Measurements from ENCODE around the gene RAB1B.

Gene RAB1B

GRCh38 chr11:66283461-66284105 is 15.1 kb downstream of the RAB1B start:
- no peak for DNase-seq

- DNase-seq = no peak
Observed at GRCh38 chr11:66284526-66285078, 16.2 kb downstream of the RAB1B start.

GRCh38 chr11:66285250-66285947 is 17.0 kb downstream of the RAB1B start:
- no peak for DNase-seq

DNA sequence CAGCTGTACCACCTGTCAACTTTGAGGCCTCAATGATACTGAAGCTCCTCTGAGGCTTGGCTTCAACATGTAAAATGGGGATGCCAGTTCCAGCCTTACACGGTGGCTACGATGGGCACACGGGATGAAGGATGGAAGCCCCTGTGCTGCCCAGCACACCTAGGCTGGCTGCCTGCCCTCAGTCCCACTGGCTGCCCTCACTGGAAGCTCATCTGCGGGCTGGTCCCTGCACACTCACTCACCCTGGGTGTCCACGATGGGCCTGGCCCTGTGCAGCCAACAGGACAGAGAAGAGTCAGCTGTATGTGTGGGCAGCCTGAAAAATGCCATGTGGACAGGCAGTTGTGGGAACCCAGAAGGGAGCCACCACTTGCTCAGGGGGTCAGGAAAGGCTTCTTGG is 18.3 kb downstream of the RAB1B start:
- no peak for DNase-seq

GRCh38 chr11:66287211-66287888 is 18.9 kb downstream of the RAB1B start:
- no peak for DNase-seq

DNA sequence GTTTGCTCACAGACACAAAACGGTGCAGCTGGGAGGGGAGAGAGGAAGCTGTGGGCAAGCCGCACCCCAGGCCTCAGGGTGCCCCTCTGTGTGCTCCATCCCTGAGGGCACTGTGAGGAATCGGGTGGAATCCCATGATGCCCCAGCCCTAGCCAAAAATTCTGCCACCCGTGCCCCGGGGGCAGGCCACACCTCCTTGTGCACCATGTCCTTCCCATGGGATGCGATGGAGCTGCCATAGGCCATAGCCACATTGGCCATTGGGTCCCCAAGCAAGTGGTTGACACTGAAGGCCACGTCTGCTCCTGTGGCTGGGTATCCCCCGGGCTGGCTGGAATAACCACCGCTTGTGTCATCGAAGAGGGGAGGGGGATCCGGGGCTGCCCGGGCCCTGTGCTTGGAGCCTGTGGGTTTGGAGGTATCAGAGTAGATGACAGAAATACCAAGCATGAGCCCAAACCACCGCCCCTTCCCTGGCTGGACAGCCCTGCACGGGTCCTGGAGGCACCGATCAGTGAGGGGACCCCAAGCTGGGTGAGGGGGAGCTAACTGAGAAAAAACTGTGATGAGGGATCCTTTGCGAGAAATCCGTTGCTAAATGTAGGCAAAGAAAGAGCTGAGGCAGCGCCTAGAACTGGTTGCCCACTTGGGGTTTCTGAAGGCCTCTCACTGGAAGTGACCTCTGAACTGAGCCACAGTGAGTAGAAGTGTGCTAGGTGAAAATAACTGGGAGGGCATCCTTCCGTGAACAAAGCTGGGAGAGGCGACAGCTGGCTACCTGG is 19.6 kb downstream of the RAB1B start:
- no peak for DNase-seq

GRCh38 chr11:66288671-66289547 is 20.5 kb downstream of the RAB1B start, which contains the start of gene YIF1A:
Gene YIF1A, minus strand, starts transcription at chr11:66289143. Its CDS starts 158 bp downstream, at chr11:66288985.
- DNase-seq = peak; percentile 95

GRCh38 chr11:66289548-66290329 is 21.3 kb downstream of the RAB1B start:
- DNase-seq = no peak

DNA sequence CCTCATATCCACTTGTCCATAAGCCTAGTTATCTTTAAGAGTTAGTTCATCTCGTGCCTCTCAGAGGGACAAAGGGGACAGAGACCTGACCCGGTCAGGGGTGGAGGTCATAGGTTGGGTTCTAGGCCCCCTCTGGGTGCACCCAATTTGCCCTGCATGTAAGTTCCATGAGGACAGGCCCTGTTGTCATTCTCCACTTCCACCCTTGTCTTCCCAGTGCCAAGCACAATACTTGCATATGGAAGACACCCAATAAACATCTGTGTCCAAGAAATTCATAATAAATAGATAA is 21.8 kb downstream of the RAB1B start:
- DNase-seq = no peak

DNA sequence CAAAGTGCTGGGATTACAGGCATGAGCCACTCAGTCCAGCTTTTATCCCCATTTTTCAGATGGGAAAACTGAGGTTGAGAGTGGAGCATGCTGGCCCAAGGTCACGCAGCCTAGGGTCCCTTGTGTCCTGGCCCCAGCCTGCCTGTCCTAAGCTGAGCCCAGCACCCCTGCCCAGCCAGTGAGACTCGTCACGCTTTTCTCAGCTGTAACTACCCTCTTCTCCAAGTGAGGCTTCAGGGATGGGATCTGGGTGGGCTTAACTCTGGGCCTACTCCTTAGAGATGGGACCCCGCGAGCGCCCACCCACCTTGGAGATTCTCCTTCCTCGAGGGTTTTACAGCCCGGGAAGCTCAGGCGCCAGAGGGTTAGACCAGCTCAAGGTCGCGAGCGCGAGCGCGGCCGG is 22.9 kb downstream of the RAB1B start:
- no peak for DNase-seq

GRCh38 chr11:66291706-66292542 is 23.5 kb downstream of the RAB1B start, which contains the start of gene TMEM151A:
Gene TMEM151A, plus strand, starts transcription at chr11:66291894. Its CDS starts 120 bp downstream, at chr11:66292014.
- DNase-seq = no peak

DNA sequence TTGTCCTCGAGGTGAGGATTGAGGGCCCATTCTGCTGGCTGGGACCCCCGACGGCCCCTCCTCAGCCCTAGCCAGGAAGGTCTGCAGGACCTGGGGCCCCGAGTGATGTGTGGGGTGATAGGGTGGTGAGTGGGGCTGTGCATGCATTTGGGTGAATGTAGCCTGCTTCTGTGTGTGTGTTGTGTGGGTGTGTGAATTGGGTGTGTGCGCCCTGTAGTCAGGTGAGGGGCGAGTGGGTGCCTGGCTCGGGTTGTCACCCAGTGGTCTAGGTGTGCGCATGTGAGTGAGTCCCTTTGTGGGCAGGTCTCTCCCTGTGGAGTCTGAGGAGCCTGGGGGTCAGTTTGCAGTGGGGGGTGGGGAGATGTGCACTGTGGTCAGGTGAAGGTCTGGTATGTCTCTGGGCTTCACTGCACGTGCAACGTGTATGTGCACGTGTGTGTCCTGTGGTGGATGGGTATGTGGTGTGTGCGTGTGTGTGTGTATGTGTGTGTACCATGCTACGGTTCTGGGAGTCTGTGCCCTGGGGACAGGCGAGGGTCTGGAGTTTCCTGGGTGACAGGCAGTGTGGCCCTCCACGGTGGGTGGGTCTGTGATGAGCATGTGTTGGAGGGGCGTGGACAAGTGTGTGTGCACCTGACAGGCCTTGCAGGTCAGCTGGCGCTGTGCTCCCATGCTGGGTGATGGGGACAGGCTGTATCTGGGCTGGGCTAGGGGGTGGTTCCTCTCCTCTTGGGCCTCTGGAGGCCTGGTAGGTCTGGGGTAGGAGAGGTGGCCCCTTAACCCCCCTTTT is 24.3 kb downstream of the RAB1B start:
- DNase-seq = no peak

DNA sequence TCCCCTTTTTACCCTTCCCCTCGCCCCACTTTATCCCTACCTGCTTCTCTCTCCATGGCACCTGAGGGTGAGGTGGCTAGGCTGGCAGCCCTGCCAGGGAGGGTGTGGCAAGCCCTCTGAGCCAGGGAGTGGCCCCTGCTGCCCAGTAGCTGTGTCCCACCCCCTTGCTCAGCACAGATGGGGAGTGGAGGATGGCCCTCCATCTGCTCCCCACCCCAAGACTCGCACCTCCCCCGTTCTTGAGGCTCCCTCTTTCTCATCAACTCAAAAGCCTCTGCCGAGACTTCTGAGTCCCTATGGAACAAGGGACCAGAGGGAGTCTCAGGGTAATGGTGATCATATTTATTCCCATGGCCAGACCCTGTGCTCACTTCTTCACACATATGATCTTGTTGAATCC is 24.9 kb downstream of the RAB1B start:
- DNase-seq = no peak

GRCh38 chr11:66293777-66294625 is 25.6 kb downstream of the RAB1B start:
- DNase-seq = no peak

- no peak for DNase-seq
Observed at GRCh38 chr11:66294626-66295620, 26.5 kb downstream of the RAB1B start.

DNA sequence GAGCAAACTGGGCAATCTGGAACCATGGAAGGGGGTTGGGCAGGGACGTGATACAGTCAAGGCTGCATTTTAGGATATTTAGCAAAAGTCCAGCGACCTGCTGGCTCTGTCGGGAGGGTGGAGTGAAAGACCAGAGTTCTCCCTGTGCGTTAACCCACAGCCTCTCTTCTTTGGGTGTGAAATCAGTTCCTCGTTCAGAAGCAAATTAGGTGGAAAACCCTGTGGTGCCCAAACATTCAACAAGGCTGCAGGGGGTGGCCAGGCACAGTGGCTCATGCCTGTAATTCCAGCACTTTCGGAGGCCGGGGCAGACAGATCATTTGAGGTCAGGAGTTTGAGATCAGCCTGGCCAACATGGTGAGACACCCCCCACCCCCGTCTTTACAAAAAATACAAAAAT is 29.2 kb downstream of the RAB1B start:
- DNase-seq = no peak

- no peak for DNase-seq
Observed at GRCh38 chr11:66299186-66299585, 30.7 kb downstream of the RAB1B start.

Measured in right kidney (tissue), 1 donor.